Measurements from ENCODE around the gene PMPCA. TPM values are rescaled to one million over a fixed set of nuclear protein-coding genes. Genes with fewer than 3 reads are reported as not detected.

Gene PMPCA
- total and polyA plus RNA-seq, 2 donors (not counting 3 experiments of a cell fraction or from before 2014, with no cell fraction given) = 69.0 to 75.3 TPM

- peak overlapping the region; percentile 33 to 76 (median 66) for H3K4me3 ChIP-seq (replicated peaks in 1 of 3; ENCODE audit: insufficient read depth in 1 of 3, low read depth in 1 of 3, low read length in 3 of 3)
- peaks cover 48% of the 10 kb centered on the region for H3K79me2 ChIP-seq (ENCODE audit: control insufficient read depth, insufficient read depth, low read length)
- ChIA-PET POLR2A (no interaction called here), CTCF (interaction anchor here (1.4 kb wide), 1 partner anchor 126 kb away, joined by 5 read pairs; no protein-coding TSS in a partner anchor)
- peaks cover 12% of the 10 kb centered on the region for H3K4me1 ChIP-seq (ENCODE audit: control insufficient read depth, extremely low read depth, insufficient read depth, low read length)
- H3K9me3 ChIP-seq (replicated peaks; ENCODE audit: control insufficient read depth, insufficient read depth, low read length) = no peaks in the 10 kb centered on the region
- dilution Hi-C loops (cut with MboI; ENCODE audit: extremely low pct_ligation_motif_present, low sequenced_read_pairs) = no loop called here
- H3K27ac ChIP-seq (ENCODE audit: insufficient read depth, low read depth, low read length) = no peak overlapping the region
- H3K36me3 ChIP-seq (ENCODE audit: control insufficient read depth in 2 of 2, extremely low read depth in 1 of 2, insufficient read depth in 2 of 2, low read length in 2 of 2) = peaks cover 11 to 24% of the 10 kb centered on the region in 2 experiments
- no peaks in the 10 kb centered on the region for H4K20me1 ChIP-seq (replicated peaks; ENCODE audit: control insufficient read depth, extremely low read depth, insufficient read depth, low read length)
- intact Hi-C loops (cut with micrococcal nuclease) = loop anchor here (2.0 kb wide), 2 partner anchors 28 to 44 kb away; partner anchors contain the start of genes ENTR1, PMPCA and SEC16A
- peak; percentile 38 for DNase-seq (ENCODE audit: low read depth, low spot score)
- no peaks in the 10 kb centered on the region for H3K27me3 ChIP-seq (ENCODE audit: control insufficient read depth in 2 of 2, insufficient read depth in 2 of 2, low read length in 2 of 2)
- H3K9me1 ChIP-seq (replicated peaks; ENCODE audit: control insufficient read depth, extremely low read depth, insufficient read depth, low read length) = no peaks in the 10 kb centered on the region
- TF ChIP-seq, protein P1, sequence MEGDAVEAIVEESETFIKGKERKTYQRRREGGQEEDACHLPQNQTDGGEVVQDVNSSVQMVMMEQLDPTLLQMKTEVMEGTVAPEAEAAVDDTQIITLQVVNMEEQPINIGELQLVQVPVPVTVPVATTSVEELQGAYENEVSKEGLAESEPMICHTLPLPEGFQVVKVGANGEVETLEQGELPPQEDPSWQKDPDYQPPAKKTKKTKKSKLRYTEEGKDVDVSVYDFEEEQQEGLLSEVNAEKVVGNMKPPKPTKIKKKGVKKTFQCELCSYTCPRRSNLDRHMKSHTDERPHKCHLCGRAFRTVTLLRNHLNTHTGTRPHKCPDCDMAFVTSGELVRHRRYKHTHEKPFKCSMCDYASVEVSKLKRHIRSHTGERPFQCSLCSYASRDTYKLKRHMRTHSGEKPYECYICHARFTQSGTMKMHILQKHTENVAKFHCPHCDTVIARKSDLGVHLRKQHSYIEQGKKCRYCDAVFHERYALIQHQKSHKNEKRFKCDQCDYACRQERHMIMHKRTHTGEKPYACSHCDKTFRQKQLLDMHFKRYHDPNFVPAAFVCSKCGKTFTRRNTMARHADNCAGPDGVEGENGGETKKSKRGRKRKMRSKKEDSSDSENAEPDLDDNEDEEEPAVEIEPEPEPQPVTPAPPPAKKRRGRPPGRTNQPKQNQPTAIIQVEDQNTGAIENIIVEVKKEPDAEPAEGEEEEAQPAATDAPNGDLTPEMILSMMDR (IDR thresholded peaks at IDR 0.05; ENCODE audit: extremely low read depth in 1 of 2, insufficient read depth in 1 of 2, low read depth in 1 of 2, low read length in 2 of 2) = no peak
- TF ChIP-seq GATA2 (IDR thresholded peaks at IDR 0.05; ENCODE audit: insufficient read depth, insufficient read length, low read depth, low read length) (no peak), POLR2A (IDR thresholded peaks at IDR 0.05; ENCODE audit: low read depth, low read length) (no peak), MYC (IDR thresholded peaks at IDR 0.05; ENCODE audit: low read depth, low read length) (no peak)
- TF ChIP-seq, protein P2, sequence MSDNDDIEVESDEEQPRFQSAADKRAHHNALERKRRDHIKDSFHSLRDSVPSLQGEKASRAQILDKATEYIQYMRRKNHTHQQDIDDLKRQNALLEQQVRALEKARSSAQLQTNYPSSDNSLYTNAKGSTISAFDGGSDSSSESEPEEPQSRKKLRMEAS (IDR thresholded peaks at IDR 0.05; ENCODE audit: insufficient read depth, insufficient read length) = no peak
- peak overlapping the region; percentile 67 for H3K4me2 ChIP-seq (ENCODE audit: insufficient read depth, low read length)
- FAIRE-seq = peak; percentile 21
- peak overlapping the region; percentile 47 for H2AFZ ChIP-seq (ENCODE audit: low read depth, low read length)
- peak overlapping the region; percentile 65 for H3K9ac ChIP-seq (replicated peaks; ENCODE audit: extremely low read depth, insufficient read depth, low read length)
- BruUV-seq (replicated peaks) = no TSS peak
Measured at GRCh38 chr9:136438548-136439480, 28.4 kb downstream of the PMPCA start.

Measured in endothelial cell of umbilical vein (primary cell).